Trophoblast cell (in vitro differentiated cells and primary cell): ENCODE measurements around the gene CCDC63.

ENCODE experiments used
- DNase-seq, 2 donors: peaks; one replicate each; pipeline ENCODE4 v3.0.0-alpha.2; 2016
- H2AFZ ChIP-seq: 2 replicates; pipeline ENCODE4 v1.6.1; 2013; ENCODE audit warnings: low read length, moderate library complexity, mild to moderate bottlenecking; ENCODE audit not compliant: insufficient read depth, poor library complexity
- H2AK5ac ChIP-seq: 2 replicates; pipeline ENCODE4 v1.6.1; 2013; ENCODE audit warnings: mild to moderate bottlenecking, low read length
- H2BK120ac ChIP-seq: 2 replicates; pipeline ENCODE4 v1.6.1; 2013; ENCODE audit warnings: low read length, mild to moderate bottlenecking, moderate library complexity; ENCODE audit not compliant: insufficient read depth, poor library complexity
- H2BK12ac ChIP-seq: 2 replicates; pipeline ENCODE4 v1.6.1; 2013; ENCODE audit warnings: mild to moderate bottlenecking, low read length, moderate library complexity
- H2BK5ac ChIP-seq: 2 replicates; pipeline ENCODE4 v1.6.1; 2013; ENCODE audit warnings: low read length, low read depth, moderate library complexity, mild to moderate bottlenecking; ENCODE audit not compliant: poor library complexity
- H3K14ac ChIP-seq: 2 replicates; pipeline ENCODE4 v1.6.1; 2013; ENCODE audit warnings: mild to moderate bottlenecking, low read length
- H3K18ac ChIP-seq: 2 replicates; pipeline ENCODE4 v1.6.1; 2013; ENCODE audit warnings: mild to moderate bottlenecking, low read length
- H3K23ac ChIP-seq: 2 replicates; pipeline ENCODE4 v1.6.1; 2013; ENCODE audit warnings: low read length
- H3K27ac ChIP-seq: 2 replicates; pipeline ENCODE4 v1.5.1; 2013; ENCODE audit warnings: low read depth, mild to moderate bottlenecking, inconsistent platforms, low read length, moderate library complexity
- H3K27me3 ChIP-seq: 2 replicates; pipeline ENCODE4 v1.6.1; 2013; ENCODE audit warnings: inconsistent platforms, mild to moderate bottlenecking, low read length, moderate library complexity; ENCODE audit not compliant: insufficient read depth
- H3K36me3 ChIP-seq, 2 experiments: 1 replicate in 1 of 2; 2 replicates in 1 of 2; pipeline ENCODE4 v1.6.1; 2013; ENCODE audit warnings: low read length in 2 of 2, mild to moderate bottlenecking in 2 of 2, moderate library complexity in 1 of 2; ENCODE audit not compliant: insufficient read depth in 2 of 2, control insufficient read depth in 1 of 2
- H3K4ac ChIP-seq: 2 replicates; pipeline ENCODE4 v1.6.1; 2013; ENCODE audit warnings: low read depth, mild to moderate bottlenecking, low read length, moderate library complexity
- H3K4me1 ChIP-seq, 2 experiments: 1 replicate in 1 of 2; 2 replicates in 1 of 2; pipeline ENCODE4 v1.6.1; 2013; ENCODE audit warnings: low read length in 2 of 2, mild to moderate bottlenecking in 2 of 2, moderate library complexity in 1 of 2; ENCODE audit not compliant: insufficient read depth in 2 of 2, control insufficient read depth in 1 of 2
- H3K4me2 ChIP-seq: 2 replicates; pipeline ENCODE4 v1.6.1; 2013; ENCODE audit warnings: inconsistent platforms, mild to moderate bottlenecking, low read length, moderate library complexity
- H3K4me3 ChIP-seq: 2 replicates; pipeline ENCODE4 v1.5.1; 2013; ENCODE audit warnings: mild to moderate bottlenecking, low read depth, low read length, inconsistent platforms
- H3K79me1 ChIP-seq: one replicate; pipeline ENCODE4 v1.6.1; 2013; ENCODE audit warnings: low read length
- H3K79me2 ChIP-seq: 2 replicates; pipeline ENCODE4 v1.6.1; 2013; ENCODE audit warnings: low read length, mild to moderate bottlenecking; ENCODE audit not compliant: control insufficient read depth, insufficient read depth, poor library complexity
- H3K9ac ChIP-seq: 2 replicates; pipeline ENCODE4 v1.6.1; 2013; ENCODE audit warnings: mild to moderate bottlenecking, low read length
- H3K9me3 ChIP-seq: 2 replicates; pipeline ENCODE4 v1.6.1; 2013; ENCODE audit warnings: low read depth, mild to moderate bottlenecking, control low read depth, inconsistent platforms, low read length; ENCODE audit not compliant: insufficient read depth
- H4K12ac ChIP-seq: 2 replicates; pipeline ENCODE4 v1.6.1; 2013; ENCODE audit warnings: low read depth, mild to moderate bottlenecking, low read length, moderate library complexity
- H4K8ac ChIP-seq: 2 replicates; pipeline ENCODE4 v1.6.1; 2013; ENCODE audit warnings: low read depth, mild to moderate bottlenecking, low read length, moderate library complexity
- H4K91ac ChIP-seq: one replicate; pipeline ENCODE4 v1.6.1; 2013; ENCODE audit warnings: low read depth, mild to moderate bottlenecking, low read length, moderate library complexity
- WGBS: extraction: QIAGEN DNeasy Blood & Tissue Kit; methylation state at CpG from one replicate; pipeline ENCODE4 v1.1.7; 2013; ENCODE audit warnings: missing lambda C conversion rate; ENCODE audit not compliant: insufficient read length, insufficient coverage; ENCODE audit errors: extremely low coverage; 5-methylcytosine and 5-hydroxymethylcytosine counted together

Gene CCDC63

GRCh38 chr12:110813756-110814155, 33.0 kb upstream of the CCDC63 start:
- no peak overlapping the region for H2BK120ac ChIP-seq
- no peak overlapping the region for H4K91ac ChIP-seq
- no peak overlapping the region for H2AFZ ChIP-seq
- H4K8ac ChIP-seq: no peak overlapping the region
- no peak overlapping the region for H3K27ac ChIP-seq
- no peaks in the 10 kb centered on the region for H3K4me1 ChIP-seq
- no peak overlapping the region for H3K4me2 ChIP-seq
- DNase-seq: no peak
- no peak overlapping the region for H3K9ac ChIP-seq
- no peak overlapping the region for H3K14ac ChIP-seq
- no peak overlapping the region for H3K18ac ChIP-seq
- no peaks in the 10 kb centered on the region for H3K27me3 ChIP-seq
- H3K79me1 ChIP-seq: no peaks in the 10 kb centered on the region
- H3K9me3 ChIP-seq: no peaks in the 10 kb centered on the region
- WGBS: 100% methylated on average over 1 of the region's 2 CpGs
- no peaks in the 10 kb centered on the region for H3K36me3 ChIP-seq
- no peaks in the 10 kb centered on the region for H3K79me2 ChIP-seq
- H4K12ac ChIP-seq: no peak overlapping the region
- H3K4ac ChIP-seq: no peak overlapping the region
- H2AK5ac ChIP-seq: no peak overlapping the region
- no peak overlapping the region for H3K4me3 ChIP-seq
- no peak overlapping the region for H2BK5ac ChIP-seq
- H2BK12ac ChIP-seq: no peak overlapping the region
- no peak overlapping the region for H3K23ac ChIP-seq

GRCh38 chr12:110816248-110816647, 30.5 kb upstream of the CCDC63 start:
- Histone ChIP-seq H4K91ac (no peak overlapping the region), H4K12ac (no peak overlapping the region), H3K9ac (no peak overlapping the region), H3K4me1 (no peaks in the 10 kb centered on the region), H3K27ac (no peak overlapping the region), H3K4ac (no peak overlapping the region), H3K14ac (no peak overlapping the region), H3K36me3 (no peaks in the 10 kb centered on the region), H2BK12ac (no peak overlapping the region), H2BK5ac (no peak overlapping the region), H3K9me3 (no peaks in the 10 kb centered on the region), H3K18ac (no peak overlapping the region), H2AK5ac (no peak overlapping the region), H2AFZ (no peak overlapping the region), H3K27me3 (no peaks in the 10 kb centered on the region), H3K4me2 (no peak overlapping the region), H3K23ac (no peak overlapping the region), H3K4me3 (no peak overlapping the region), H4K8ac (no peak overlapping the region), H3K79me1 (no peaks in the 10 kb centered on the region), H3K79me2 (no peaks in the 10 kb centered on the region), H2BK120ac (no peak overlapping the region)
- WGBS: no CpG with 5 or more reads among the region's 1 CpG
- DNase-seq: no peak

DNA sequence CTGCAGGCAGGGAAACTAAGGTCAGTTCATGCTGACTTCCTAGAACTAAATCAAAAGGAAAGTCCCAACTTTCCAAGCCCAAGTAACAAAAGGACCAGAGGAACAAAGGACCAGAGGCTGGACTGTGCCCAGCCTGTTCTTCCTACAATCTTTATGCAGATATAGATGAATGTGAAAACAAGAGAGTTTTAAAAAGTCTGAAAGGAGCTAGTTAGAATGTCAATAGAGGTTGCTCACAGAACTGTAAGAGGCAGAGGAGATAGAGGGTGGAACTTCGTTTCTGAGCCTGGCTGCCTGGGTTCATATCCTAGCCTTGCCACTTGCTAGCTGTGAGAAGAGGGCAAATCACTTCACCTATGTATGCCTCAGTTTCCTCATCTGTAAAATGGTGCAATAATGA, 30.0 kb upstream of the CCDC63 start:
- Histone ChIP-seq H2BK120ac (no peak overlapping the region), H3K4me3 (no peak overlapping the region), H3K27me3 (no peaks in the 10 kb centered on the region), H4K8ac (no peak overlapping the region), H3K9ac (no peak overlapping the region), H3K4me1 (no peaks in the 10 kb centered on the region), H3K36me3 (no peaks in the 10 kb centered on the region), H3K4ac (no peak overlapping the region), H3K9me3 (no peaks in the 10 kb centered on the region), H3K23ac (no peak overlapping the region), H2AK5ac (no peak overlapping the region), H4K91ac (no peak overlapping the region), H2AFZ (no peak overlapping the region), H3K14ac (no peak overlapping the region), H3K4me2 (no peak overlapping the region), H3K79me2 (no peaks in the 10 kb centered on the region), H3K18ac (no peak overlapping the region), H2BK5ac (no peak overlapping the region), H3K27ac (no peak overlapping the region), H2BK12ac (no peak overlapping the region), H4K12ac (no peak overlapping the region), H3K79me1 (no peaks in the 10 kb centered on the region)
- no CpG with 5 or more reads among the region's 1 CpG for WGBS
- no peak for DNase-seq

- H3K36me3 ChIP-seq: no peaks in the 10 kb centered on the region
- no peak overlapping the region for H3K23ac ChIP-seq
- H3K4me2 ChIP-seq: no peak overlapping the region
- DNase-seq: no peak
- H2BK120ac ChIP-seq: no peak overlapping the region
- no peak overlapping the region for H3K4me3 ChIP-seq
- no peak overlapping the region for H2BK12ac ChIP-seq
- no peak overlapping the region for H2AK5ac ChIP-seq
- H3K9me3 ChIP-seq: no peaks in the 10 kb centered on the region
- no peak overlapping the region for H3K27ac ChIP-seq
- no CpG with 5 or more reads among the region's 5 CpGs for WGBS
- H2BK5ac ChIP-seq: no peak overlapping the region
- no peak overlapping the region for H3K9ac ChIP-seq
- H3K4ac ChIP-seq: no peak overlapping the region
- H3K14ac ChIP-seq: no peak overlapping the region
- H3K79me2 ChIP-seq: no peaks in the 10 kb centered on the region
- H2AFZ ChIP-seq: no peak overlapping the region
- no peaks in the 10 kb centered on the region for H3K79me1 ChIP-seq
- no peaks in the 10 kb centered on the region for H3K27me3 ChIP-seq
- no peak overlapping the region for H4K12ac ChIP-seq
- H4K8ac ChIP-seq: no peak overlapping the region
- H3K4me1 ChIP-seq: no peaks in the 10 kb centered on the region
- H3K18ac ChIP-seq: no peak overlapping the region
- H4K91ac ChIP-seq: no peak overlapping the region
Measured at GRCh38 chr12:110818511-110818910, 28.3 kb upstream of the CCDC63 start.
